Measurements from ENCODE around the gene RHOH.

The RHOH gene

GRCh38 chr4:40204507-40205258, 7.9 kb downstream of the RHOH start:
- DNase-seq (ENCODE audit: low read depth in 2 of 2), result no peak

DNA sequence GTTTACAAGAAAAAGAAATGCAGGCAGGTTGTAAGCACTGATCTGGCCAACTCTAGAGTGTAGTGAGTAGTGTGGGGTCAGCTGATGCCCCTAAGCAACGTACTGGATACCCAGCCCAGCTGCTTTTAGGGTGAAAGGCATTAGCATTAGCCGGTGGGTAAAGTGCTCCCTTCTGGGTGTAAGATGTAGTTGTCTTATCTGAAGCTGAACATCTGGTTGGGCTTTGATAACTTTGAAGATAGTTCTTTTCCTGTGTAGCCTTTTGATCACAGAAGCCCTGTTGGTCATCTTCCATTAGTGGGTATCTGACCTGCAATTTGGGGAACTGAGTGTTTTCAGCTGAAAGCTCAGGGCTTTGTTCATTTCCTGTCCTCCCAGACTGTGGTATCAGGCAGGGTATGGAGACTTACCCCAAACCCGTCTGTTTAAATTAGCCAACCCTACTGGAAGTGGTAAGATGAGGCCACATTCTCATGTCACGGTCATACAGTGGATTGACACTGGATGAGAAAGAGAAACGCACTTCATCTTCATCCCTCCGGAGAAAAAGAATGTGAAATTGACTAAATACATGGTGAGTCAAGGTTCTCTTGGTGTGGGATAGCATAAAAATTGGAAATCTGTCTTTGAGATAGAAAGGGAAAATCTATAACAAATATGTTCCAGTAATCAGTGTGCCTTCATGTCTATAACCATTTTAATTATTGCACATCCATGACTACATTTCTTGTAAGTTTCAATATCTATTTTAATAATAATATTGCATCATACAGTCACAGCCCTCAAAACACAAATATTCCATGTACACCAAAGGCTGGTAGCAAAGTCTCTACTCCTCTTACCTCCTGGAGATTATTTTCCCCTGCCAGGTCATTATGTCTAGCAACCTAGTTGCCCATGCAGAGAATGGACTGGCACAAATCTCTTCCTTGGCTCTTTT, 8.7 kb downstream of the RHOH start:
- no peak for DNase-seq (ENCODE audit: low read depth in 2 of 2)

DNA sequence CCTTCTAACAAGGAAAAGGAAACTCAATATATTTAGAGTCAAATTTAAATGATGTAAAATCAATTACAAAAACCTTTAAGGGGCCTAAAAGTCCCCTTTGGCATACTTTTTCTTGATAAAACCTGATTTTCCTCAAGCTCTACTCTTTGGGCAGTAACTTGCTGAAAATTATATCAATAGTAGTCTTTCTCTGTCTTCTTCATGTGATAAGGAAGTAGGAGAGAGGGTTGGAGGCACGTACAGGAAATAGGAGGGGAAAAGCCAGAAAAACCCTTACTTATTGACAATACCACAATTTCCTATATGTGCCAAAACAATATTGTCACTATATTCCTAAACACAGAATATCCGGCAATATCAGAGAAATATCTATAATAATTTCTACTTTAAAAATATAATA, 9.6 kb downstream of the RHOH start:
- no peak for DNase-seq (ENCODE audit: low read depth in 2 of 2)

GRCh38 chr4:40209401-40209800, 12.6 kb downstream of the RHOH start:
- DNase-seq (ENCODE audit: low read depth in 2 of 2), result no peak

DNA sequence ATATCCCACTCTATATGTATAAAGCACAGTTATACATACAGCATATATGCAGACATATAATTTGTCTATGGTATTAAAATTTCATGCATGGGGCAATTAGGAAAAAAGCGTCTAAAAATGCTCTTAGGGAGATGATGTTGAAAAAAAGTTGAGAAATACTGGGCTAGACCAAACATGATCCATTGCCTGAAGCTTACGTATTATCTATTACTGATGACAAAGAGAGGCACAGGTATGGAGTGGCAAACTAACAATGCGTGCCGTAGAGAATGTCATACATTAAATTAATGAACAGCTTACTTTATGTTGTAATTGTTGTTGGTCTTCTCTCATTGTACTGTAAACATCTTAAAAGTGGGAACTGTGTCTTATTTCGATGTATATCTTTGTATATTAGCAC, 13.9 kb downstream of the RHOH start:
- no peak for DNase-seq (ENCODE audit: low read depth in 2 of 2)

GRCh38 chr4:40211224-40212185, 14.7 kb downstream of the RHOH start:
- no peak for DNase-seq (ENCODE audit: low read depth in 2 of 2)

- no peak for DNase-seq (ENCODE audit: low read depth in 2 of 2)
Observed at GRCh38 chr4:40212674-40213527, 16.1 kb downstream of the RHOH start.

- DNase-seq (ENCODE audit: low read depth in 2 of 2), result no peak
Observed at GRCh38 chr4:40214038-40214437, 17.2 kb downstream of the RHOH start.

DNA sequence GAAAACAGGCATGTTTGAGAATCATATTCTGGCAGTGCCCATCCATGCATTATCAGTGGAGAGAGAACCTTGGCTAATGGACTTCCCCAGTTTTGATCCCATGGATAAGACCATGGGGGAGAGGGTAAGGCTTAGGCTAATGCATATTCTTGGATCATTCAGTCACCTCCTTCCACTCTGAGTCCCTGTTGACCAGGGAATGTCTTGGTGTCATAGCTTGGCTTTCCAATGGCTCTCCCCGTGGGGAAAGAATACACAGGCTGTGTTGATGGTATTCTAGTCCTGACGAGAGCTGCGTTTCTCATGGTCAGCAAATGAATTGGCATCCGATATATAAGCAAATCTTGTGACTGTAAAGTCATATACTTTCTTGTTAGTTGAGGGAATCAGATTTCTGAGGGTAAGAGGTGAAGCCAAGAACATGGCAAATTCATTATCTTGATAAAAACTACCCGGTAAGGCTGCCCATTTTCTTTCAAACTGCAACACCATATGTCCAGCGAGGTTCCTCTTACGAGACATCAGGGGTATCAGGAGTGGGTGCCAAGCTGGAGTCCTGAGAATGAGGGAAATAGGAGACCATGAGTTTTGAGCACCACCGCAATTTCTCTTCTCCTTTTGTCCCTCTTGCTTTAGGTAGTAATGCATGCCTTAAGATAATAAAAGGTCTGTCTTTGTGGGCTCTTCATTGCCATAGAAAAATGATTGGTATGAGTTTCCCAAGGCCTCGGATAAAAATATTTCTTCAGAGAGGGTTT, 18.0 kb downstream of the RHOH start:
- DNase-seq (ENCODE audit: low read depth in 2 of 2), result no peak

DNA sequence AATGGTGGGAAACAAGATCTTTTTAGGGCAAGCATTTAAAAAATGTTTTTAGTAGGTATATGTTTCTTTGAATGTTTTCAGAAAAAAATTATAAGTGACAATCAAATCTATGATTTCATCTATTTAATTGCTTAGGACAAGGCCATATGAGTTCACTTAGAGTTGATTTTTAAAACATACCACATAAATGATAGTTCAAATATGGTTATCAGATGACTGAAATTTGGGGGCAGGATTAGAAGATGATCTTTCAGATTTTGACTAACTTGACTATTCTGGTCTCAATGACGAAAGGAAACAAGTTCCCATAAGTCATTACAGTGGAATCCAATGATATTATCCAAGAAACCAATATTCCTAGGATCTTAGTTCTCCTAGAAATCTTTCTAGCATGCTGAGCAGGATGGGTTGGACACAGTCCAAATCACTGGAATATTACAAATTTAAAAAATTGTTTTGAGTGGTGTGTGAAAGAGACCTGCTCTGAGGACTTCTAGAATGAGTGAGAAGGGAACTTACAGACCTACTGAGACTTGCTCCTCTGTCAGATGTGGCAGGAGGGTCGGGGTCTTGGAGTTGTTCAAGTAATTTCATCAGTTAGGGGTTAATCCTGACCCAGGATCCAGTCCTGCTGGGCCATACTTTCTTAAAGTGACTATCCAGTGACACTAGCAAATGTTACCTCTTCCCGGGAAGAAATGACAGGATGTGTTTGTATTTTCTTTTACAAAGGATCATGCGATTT, 20.0 kb downstream of the RHOH start:
- DNase-seq (ENCODE audit: low read depth in 2 of 2), result no peak

DNA sequence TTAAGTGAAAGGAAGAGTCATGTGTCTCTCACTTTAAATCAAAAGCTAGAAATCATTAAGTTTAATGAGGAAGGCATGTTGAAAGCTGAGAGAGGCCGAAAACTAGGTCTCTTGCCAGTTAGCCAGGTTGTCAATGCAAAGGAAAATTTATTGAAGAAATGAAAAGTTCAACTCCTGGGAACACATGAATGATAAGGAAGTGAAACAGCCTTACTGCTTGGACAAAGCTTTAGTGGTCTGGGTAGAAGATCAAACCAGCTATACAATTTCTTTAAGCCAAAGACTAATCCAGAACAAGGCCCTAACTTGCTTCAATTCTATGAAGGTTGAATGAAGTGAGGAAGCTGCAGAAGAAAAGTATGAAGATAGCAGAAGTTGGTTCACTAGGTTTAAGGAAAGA, 24.9 kb downstream of the RHOH start:
- DNase-seq (ENCODE audit: low read depth in 2 of 2), result no peak

GRCh38 chr4:40223343-40223742, 26.5 kb downstream of the RHOH start:
- DNase-seq (ENCODE audit: low read depth in 2 of 2), result no peak

GRCh38 chr4:40224432-40224831, 27.6 kb downstream of the RHOH start:
- DNase-seq (ENCODE audit: low read depth in 2 of 2), result no peak

- DNase-seq (ENCODE audit: low read depth in 2 of 2), result no peak
Observed at GRCh38 chr4:40225497-40225896, 28.7 kb downstream of the RHOH start.

- DNase-seq (ENCODE audit: low read depth in 2 of 2), result peak in 1 of 2 donors; percentile 54
Observed at GRCh38 chr4:40227284-40227683, 30.5 kb downstream of the RHOH start.

DNA sequence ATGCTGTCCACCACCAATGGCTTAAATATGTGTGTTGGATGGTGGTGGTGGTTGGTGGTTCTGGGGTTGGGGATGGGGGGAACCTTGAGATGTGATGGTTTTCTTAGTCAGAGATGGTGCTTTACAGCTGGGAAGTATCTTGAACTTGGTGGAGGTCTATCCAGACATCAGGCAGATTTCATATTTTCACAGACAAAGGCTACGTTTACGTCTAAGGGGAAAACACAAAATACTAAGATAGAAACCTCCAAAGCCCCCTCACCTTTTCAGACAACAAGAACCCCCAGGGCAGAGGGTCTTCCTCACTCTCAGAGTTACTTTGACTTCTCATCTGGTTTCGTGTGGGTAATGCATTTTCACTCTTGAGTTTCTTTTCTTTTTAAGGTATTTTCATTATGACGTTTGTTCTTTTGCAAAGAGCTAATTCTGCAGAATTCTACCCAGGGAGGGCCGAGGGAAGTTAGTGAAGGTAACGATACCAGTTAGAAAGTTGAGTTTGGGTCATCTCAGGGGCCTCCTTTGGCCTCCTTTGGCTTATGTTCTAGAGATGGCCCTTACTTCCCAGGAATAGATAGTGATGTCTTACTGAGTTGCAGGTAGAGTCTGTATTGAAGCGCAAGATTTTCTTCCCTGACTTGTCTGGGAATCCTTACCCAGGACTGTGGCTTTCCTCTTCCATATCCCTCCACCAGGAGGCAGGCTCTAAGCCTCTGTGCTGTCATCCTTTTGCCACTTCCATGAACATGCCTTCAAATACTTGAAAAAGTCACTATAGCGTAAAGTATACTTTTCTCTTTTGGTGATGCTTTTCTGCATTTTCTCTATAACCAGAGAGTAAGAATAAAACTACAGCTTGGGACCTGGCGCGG, 31.9 kb downstream of the RHOH start:
- no peak for DNase-seq (ENCODE audit: low read depth in 2 of 2)

DNA sequence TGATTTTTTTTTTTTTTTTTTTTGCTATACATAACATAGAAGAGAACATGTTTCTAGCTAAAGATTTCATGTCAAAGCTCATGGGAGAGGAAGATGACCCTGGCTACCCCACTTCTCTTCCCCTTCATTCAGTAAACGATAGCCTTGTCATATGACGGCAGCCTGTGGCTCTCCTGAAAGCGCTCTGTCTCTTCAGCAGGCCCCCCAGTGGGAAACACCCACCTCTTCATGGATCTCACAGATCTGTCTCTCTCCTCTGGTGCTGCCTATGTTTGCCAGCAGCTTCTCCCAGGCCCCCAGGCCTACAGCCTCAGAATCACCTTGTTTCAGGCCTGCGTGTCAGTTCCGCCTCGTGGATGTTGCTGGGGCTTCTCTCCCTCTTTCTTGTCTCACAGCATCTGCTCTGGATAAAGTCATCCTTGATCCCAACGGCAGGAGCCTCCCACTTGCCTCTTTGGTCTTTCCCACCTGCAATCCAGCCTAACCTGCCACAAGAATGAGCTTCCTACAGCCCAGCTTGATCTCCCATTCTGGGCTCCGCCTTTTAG, 34.6 kb downstream of the RHOH start:
- DNase-seq (ENCODE audit: low read depth in 2 of 2), result no peak

GRCh38 chr4:40232610-40233009, 35.8 kb downstream of the RHOH start:
- no peak for DNase-seq (ENCODE audit: low read depth in 2 of 2)
